Progenitor cell of endocrine pancreas (in vitro differentiated cells): Measurements from ENCODE around the gene TAF3. TPM values are rescaled to one million over a fixed set of nuclear protein-coding genes. Genes with fewer than 3 reads are reported as not detected.
A peak's percentile ranks its signal among the peaks of the same experiment; 100 is the strongest.
"Not testable (repeated sequence)": the region's sequence is repeated elsewhere in the genome, so short reads cannot be mapped to it uniquely, and the experiment has no call there.

ENCODE experiments used
- DNase-seq: peaks from one replicate; pipeline ENCODE4 v3.0.0; 2021; ENCODE audit warnings: low spot score; ENCODE audit not compliant: unreplicated experiment
- H3K27ac Mint-ChIP-seq: 2 replicates; pipeline ENCODE4 v1.8.0; 2021; ENCODE audit warnings: mild to moderate bottlenecking, moderate library complexity, mixed read lengths
- H3K27me3 Mint-ChIP-seq: 2 replicates; pipeline ENCODE4 v1.8.0; 2021; ENCODE audit warnings: mixed read lengths
- H3K36me3 Mint-ChIP-seq: 2 replicates; pipeline ENCODE4 v1.8.0; 2022; ENCODE audit warnings: mixed read lengths; ENCODE audit not compliant: insufficient read depth
- H3K4me1 Mint-ChIP-seq: 2 replicates; pipeline ENCODE4 v1.8.0; 2021; ENCODE audit warnings: low read depth, mixed read lengths
- H3K4me3 Mint-ChIP-seq: 2 replicates; pipeline ENCODE4 v1.8.0; 2021; ENCODE audit warnings: low read depth, mild to moderate bottlenecking, moderate library complexity, mixed read lengths
- H3K9me3 Mint-ChIP-seq: 2 replicates; pipeline ENCODE4 v1.8.0; 2021; ENCODE audit warnings: low read depth, mixed read lengths
- CTCF ChIP-seq: fragments of 200-600 bp; sonication (generic); IDR thresholded peaks from one replicate; pipeline ENCODE4 v1.5.0; 2021; ENCODE audit warnings: antibody characterized with exemption, mild to moderate bottlenecking; ENCODE audit not compliant: unreplicated experiment
- long read RNA-seq: library from polyadenylated mRNA; unstranded; transcript quantifications from one replicate; pipeline ENCODE4 v2.0.0, GENCODE V29; 2020
- total RNA-seq: library from RNA; stranded (reverse); gene quantifications from 2 replicates; pipeline ENCODE4 v1.2.1, GENCODE V29; 2021

The TAF3 gene
- total RNA-seq: 8.5 and 9.4 TPM in 2 replicates
- long read RNA-seq, partial matches to known transcripts: 26 of 33 reads
- long read RNA-seq, other reads (novel, unspliced or antisense): 7 of 33 reads

- Mint-ChIP-seq H3K4me3 (peak within 1 kb of the TSS; percentile 91), H3K27me3 (no peaks in the 10 kb centered on the region), H3K4me1 (peaks cover 20% of the 10 kb centered on the region), H3K27ac (peak within 1 kb of the TSS; percentile 95), H3K9me3 (no peaks in the 10 kb centered on the region), H3K36me3 (no peaks in the 10 kb centered on the region)
- peak; percentile 92 for DNase-seq
- no peak for TF ChIP-seq CTCF
Observed at GRCh38 chr10:7818295-7819120, at the start of gene TAF3. Gene TAF3 (plus strand): TSS chr10:7818505. CDS start chr10:7818710, 205 bp downstream.

GRCh38 chr10:7773845-7774801, 44.2 kb upstream of the TAF3 start:
- peaks cover 7% of the 10 kb centered on the region for H3K4me1 Mint-ChIP-seq
- no peaks in the 10 kb centered on the region for H3K9me3 Mint-ChIP-seq
- DNase-seq: no peak
- TF ChIP-seq CTCF: no peak
- H3K27ac Mint-ChIP-seq: no peak overlapping the region
- no peaks in the 10 kb centered on the region for H3K27me3 Mint-ChIP-seq
- H3K4me3 Mint-ChIP-seq: no peak overlapping the region
- H3K36me3 Mint-ChIP-seq: peaks cover 28% of the 10 kb centered on the region

- peaks cover 27% of the 10 kb centered on the region for H3K36me3 Mint-ChIP-seq
Observed at GRCh38 chr10:7776777-7777176, 41.5 kb upstream of the TAF3 start.

GRCh38 chr10:7782194-7782593, 36.1 kb upstream of the TAF3 start:
- not testable (repeated sequence) for H3K27ac Mint-ChIP-seq, H3K4me1 Mint-ChIP-seq, H3K27me3 Mint-ChIP-seq, H3K4me3 Mint-ChIP-seq, H3K9me3 Mint-ChIP-seq, DNase-seq
- peaks cover 14% of the 10 kb centered on the region for H3K36me3 Mint-ChIP-seq

More at GRCh38 chr10:7776777-7777176, 41.5 kb upstream of the TAF3 start:
- no peak overlapping the region for H3K4me3 Mint-ChIP-seq
- H3K4me1 Mint-ChIP-seq: peaks cover 1% of the 10 kb centered on the region
- no peak overlapping the region for H3K27ac Mint-ChIP-seq
- no peaks in the 10 kb centered on the region for H3K27me3 Mint-ChIP-seq
- TF ChIP-seq CTCF: no peak
- no peaks in the 10 kb centered on the region for H3K9me3 Mint-ChIP-seq
- DNase-seq: no peak

GRCh38 chr10:7786430-7786829, 31.9 kb upstream of the TAF3 start:
- H3K4me3 Mint-ChIP-seq: no peak overlapping the region
- H3K27me3 Mint-ChIP-seq: no peaks in the 10 kb centered on the region
- H3K36me3 Mint-ChIP-seq: peaks cover 5% of the 10 kb centered on the region
- no peak for TF ChIP-seq CTCF
- no peaks in the 10 kb centered on the region for H3K9me3 Mint-ChIP-seq
- DNase-seq: no peak
- H3K4me1 Mint-ChIP-seq: peaks cover 14% of the 10 kb centered on the region
- no peak overlapping the region for H3K27ac Mint-ChIP-seq
